ENCODE data around the gene GTSF1L. TPM values are rescaled to one million over a fixed set of nuclear protein-coding genes. Genes with fewer than 3 reads are reported as not detected.

The GTSF1L gene
- total and polyA plus RNA-seq, 9 of the 15 experiments (the other 6 are each of a cell fraction or from before 2014, with no cell fraction given) = not detected

- H3K27me3 ChIP-seq (ENCODE audit: control insufficient read depth in 2 of 2, insufficient read depth in 2 of 2, low read length in 2 of 2) = peaks cover 7 to 35% of the 10 kb centered on the region in 2 experiments; a peak in 4 of 5 replicates
- in situ Hi-C loops (cut with MboI) = no loop called here
- H3K9me3 ChIP-seq (replicated peaks; ENCODE audit: control insufficient read depth, insufficient read depth, low read depth, low read length) = no peaks in the 10 kb centered on the region
- ATAC-seq (no peak), DNase-seq (ENCODE audit: extremely low read depth in 1 of 4, low spot score in 3 of 4) (no peak), FAIRE-seq (no peak)
- ChIA-PET POLR2A (no interaction called here), CTCF (ENCODE audit: low intra/inter-chr PET ratio) (no interaction called here)
- no peaks in the 10 kb centered on the region for H3K4me1 ChIP-seq (replicated peaks in 1 of 2; ENCODE audit: control insufficient read depth in 2 of 2, insufficient read depth in 2 of 2, low read length in 2 of 2)
- TF ChIP-seq NR1H2 (CRISPR knock-in tag; IDR thresholded peaks at IDR 0.05) (no peak), MYC (IDR thresholded peaks at IDR 0.05; ENCODE audit: low read depth, low read length) (no peak), MYC (CRISPR knock-in tag; IDR thresholded peaks at IDR 0.05; ENCODE audit: borderline replicate concordance, low read depth) (no peak)
- no TSS peak for BruUV-seq (replicated peaks)
- H3K27ac ChIP-seq (ENCODE audit: extremely low read depth, low read depth, low read length) = no peak overlapping the region
- no peak overlapping the region for H3K4me2 ChIP-seq (ENCODE audit: insufficient read depth, low read length)
- H3K79me2 ChIP-seq (ENCODE audit: control insufficient read depth, insufficient read depth, low read length) = no peaks in the 10 kb centered on the region
- H4K20me1 ChIP-seq (replicated peaks; ENCODE audit: control insufficient read depth, insufficient read depth, low read length) = no peaks in the 10 kb centered on the region
- no peak overlapping the region for H3K9ac ChIP-seq (ENCODE audit: insufficient read depth in 1 of 2, low read depth in 2 of 2, low read length in 2 of 2)
- no peak overlapping the region for H2AFZ ChIP-seq (ENCODE audit: low read depth, low read length)
- WGBS (ENCODE audit: insufficient coverage, low coverage, missing lambda C conversion rate) = 0% methylated on average over 5 of the region's 5 CpGs
- intact Hi-C loops (cut with micrococcal nuclease) = no loop called here
- no peak overlapping the region for H3K4me3 ChIP-seq
- no peaks in the 10 kb centered on the region for H3K36me3 ChIP-seq (ENCODE audit: control insufficient read depth, insufficient read depth, low read length)
- H3K9me1 ChIP-seq (ENCODE audit: control insufficient read depth, insufficient read depth, low read length) = no peaks in the 10 kb centered on the region
Observed at GRCh38 chr20:43767686-43768474, 41.1 kb upstream of the GTSF1L start.

GRCh38 chr20:43766917-43767316 lies 40.1 kb upstream of the GTSF1L start:
- Histone ChIP-seq H3K36me3 (ENCODE audit: control insufficient read depth, insufficient read depth, low read length) (no peaks in the 10 kb centered on the region), H3K9ac (ENCODE audit: insufficient read depth in 1 of 2, low read depth in 2 of 2, low read length in 2 of 2) (no peak overlapping the region), H3K9me3 (replicated peaks; ENCODE audit: control insufficient read depth, insufficient read depth, low read depth, low read length) (no peaks in the 10 kb centered on the region), H3K27me3 (ENCODE audit: control insufficient read depth in 2 of 2, insufficient read depth in 2 of 2, low read length in 2 of 2) (peaks cover 7 to 40% of the 10 kb centered on the region in 2 experiments), H3K27ac (ENCODE audit: extremely low read depth, low read depth, low read length) (no peak overlapping the region), H3K4me1 (replicated peaks in 1 of 2; ENCODE audit: control insufficient read depth in 2 of 2, insufficient read depth in 2 of 2, low read length in 2 of 2) (no peaks in the 10 kb centered on the region), H3K4me2 (ENCODE audit: insufficient read depth, low read length) (no peak overlapping the region), H3K4me3 (no peak overlapping the region), H2AFZ (ENCODE audit: low read depth, low read length) (no peak overlapping the region), H3K9me1 (ENCODE audit: control insufficient read depth, insufficient read depth, low read length) (no peaks in the 10 kb centered on the region), H4K20me1 (replicated peaks; ENCODE audit: control insufficient read depth, insufficient read depth, low read length) (no peaks in the 10 kb centered on the region), H3K79me2 (ENCODE audit: control insufficient read depth, insufficient read depth, low read length) (no peaks in the 10 kb centered on the region)
- TF ChIP-seq, protein P1, sequence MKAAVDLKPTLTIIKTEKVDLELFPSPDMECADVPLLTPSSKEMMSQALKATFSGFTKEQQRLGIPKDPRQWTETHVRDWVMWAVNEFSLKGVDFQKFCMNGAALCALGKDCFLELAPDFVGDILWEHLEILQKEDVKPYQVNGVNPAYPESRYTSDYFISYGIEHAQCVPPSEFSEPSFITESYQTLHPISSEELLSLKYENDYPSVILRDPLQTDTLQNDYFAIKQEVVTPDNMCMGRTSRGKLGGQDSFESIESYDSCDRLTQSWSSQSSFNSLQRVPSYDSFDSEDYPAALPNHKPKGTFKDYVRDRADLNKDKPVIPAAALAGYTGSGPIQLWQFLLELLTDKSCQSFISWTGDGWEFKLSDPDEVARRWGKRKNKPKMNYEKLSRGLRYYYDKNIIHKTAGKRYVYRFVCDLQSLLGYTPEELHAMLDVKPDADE (conservative IDR thresholded peaks at IDR 0.05; ENCODE audit: control insufficient read depth, low read depth, low read length) = no peak
- in situ Hi-C loops (cut with MboI) (no loop called here), intact Hi-C loops (cut with micrococcal nuclease) (no loop called here)
- BruUV-seq (replicated peaks) = no TSS peak
- WGBS (ENCODE audit: insufficient coverage, low coverage, missing lambda C conversion rate) = 0% methylated on average over 8 of the region's 9 CpGs
- FAIRE-seq (no peak), ATAC-seq (no peak), DNase-seq (ENCODE audit: extremely low read depth in 1 of 4, low spot score in 3 of 4) (no peak)
- POLR2A ChIA-PET = interaction anchor here (0.5 kb wide), 1 partner anchor 302 kb away, joined by 4 read pairs; no protein-coding TSS in a partner anchor
- CTCF ChIA-PET (ENCODE audit: low intra/inter-chr PET ratio) = no interaction called here
